SH-SY5Y (cell line): ENCODE data around the gene PHC2.

Source experiments
- GATA2 ChIP-seq: IDR thresholded peaks from 2 replicates; pipeline ENCODE4 v1.6.1; 2011; ENCODE audit warnings: mild to moderate bottlenecking, low read depth, low read length
- GATA3 ChIP-seq: IDR thresholded peaks from 2 replicates; pipeline ENCODE4 v1.6.1; 2011; ENCODE audit warnings: low read depth, mild to moderate bottlenecking, low read length, moderate library complexity

GRCh38 chr1:33363470-33363861 lies 67.4 kb downstream of the PHC2 start:
- TF ChIP-seq GATA2 (no peak), GATA3 (no peak)
